Measurements from ENCODE around the gene STMN3.

DNA sequence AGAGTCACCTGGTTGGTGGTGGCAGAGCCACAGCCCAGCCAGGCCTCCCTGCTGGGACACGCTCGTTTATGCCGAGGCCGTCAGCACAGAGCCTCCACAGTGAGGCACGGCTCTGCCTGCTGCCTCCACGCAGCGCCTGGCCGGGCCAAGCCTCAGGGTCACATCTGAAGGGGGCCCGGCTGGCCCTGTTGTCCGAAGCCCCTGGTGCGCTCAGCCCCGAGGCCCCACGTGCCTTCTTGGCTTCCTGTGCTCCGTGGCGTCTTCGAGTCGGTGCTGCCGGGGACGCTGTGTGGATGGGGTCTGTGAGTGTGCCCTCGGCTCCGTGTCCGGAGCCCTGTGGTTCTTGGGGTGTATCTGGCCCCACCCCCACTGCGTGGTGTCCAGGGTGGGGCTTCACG lies 32.9 kb upstream of the STMN3 start:
- TF ChIP-seq, protein P1, sequence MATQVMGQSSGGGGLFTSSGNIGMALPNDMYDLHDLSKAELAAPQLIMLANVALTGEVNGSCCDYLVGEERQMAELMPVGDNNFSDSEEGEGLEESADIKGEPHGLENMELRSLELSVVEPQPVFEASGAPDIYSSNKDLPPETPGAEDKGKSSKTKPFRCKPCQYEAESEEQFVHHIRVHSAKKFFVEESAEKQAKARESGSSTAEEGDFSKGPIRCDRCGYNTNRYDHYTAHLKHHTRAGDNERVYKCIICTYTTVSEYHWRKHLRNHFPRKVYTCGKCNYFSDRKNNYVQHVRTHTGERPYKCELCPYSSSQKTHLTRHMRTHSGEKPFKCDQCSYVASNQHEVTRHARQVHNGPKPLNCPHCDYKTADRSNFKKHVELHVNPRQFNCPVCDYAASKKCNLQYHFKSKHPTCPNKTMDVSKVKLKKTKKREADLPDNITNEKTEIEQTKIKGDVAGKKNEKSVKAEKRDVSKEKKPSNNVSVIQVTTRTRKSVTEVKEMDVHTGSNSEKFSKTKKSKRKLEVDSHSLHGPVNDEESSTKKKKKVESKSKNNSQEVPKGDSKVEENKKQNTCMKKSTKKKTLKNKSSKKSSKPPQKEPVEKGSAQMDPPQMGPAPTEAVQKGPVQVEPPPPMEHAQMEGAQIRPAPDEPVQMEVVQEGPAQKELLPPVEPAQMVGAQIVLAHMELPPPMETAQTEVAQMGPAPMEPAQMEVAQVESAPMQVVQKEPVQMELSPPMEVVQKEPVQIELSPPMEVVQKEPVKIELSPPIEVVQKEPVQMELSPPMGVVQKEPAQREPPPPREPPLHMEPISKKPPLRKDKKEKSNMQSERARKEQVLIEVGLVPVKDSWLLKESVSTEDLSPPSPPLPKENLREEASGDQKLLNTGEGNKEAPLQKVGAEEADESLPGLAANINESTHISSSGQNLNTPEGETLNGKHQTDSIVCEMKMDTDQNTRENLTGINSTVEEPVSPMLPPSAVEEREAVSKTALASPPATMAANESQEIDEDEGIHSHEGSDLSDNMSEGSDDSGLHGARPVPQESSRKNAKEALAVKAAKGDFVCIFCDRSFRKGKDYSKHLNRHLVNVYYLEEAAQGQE (IDR thresholded peaks at IDR 0.05; ENCODE audit: insufficient read depth in 1 of 2, low read depth in 2 of 2, low read length in 2 of 2): no peak
- TF ChIP-seq SIN3A (IDR thresholded peaks at IDR 0.05; ENCODE audit: borderline replicate concordance, insufficient read depth, low read length): no peak
- no peak for TF ChIP-seq TAF1 (IDR thresholded peaks at IDR 0.05; ENCODE audit: borderline replicate concordance, insufficient read depth, low read length)
- TF ChIP-seq POLR2AphosphoS5 (IDR thresholded peaks at IDR 0.05; ENCODE audit: low read depth, low read length): no peak

Data from PFSK-1 (cell line).